HCT116 (cell line): Measurements from ENCODE around the gene CCDC85B. TPM values are rescaled to one million over a fixed set of nuclear protein-coding genes. Genes with fewer than 3 reads are reported as not detected.

Source experiments
- ATAC-seq: fragments of 200-7000 bp; cut with Tn5 transposase; 2 replicates; pipeline ENCODE4 v1.9.1; 2020; ENCODE audit warnings: mild to moderate bottlenecking, moderate library complexity
- BruUV-seq: library from RNA; stranded (reverse); fragments of 400-500 nt; replicated peaks from 2 replicates; lab custom pipeline; 2021; lab: Mats Ljungman, UMichigan
- CTCF ChIA-PET: fragments of 300-600 bp; sonication (Branson Sonifier 250); formaldehyde crosslinking; loops from one replicate; lab custom pipeline; 2021; ENCODE audit warnings: antibody characterized with exemption; lab: Charles Lee
- POLR2A ChIA-PET: fragments of 300-600, 350-600 bp; sonication (Branson Sonifier 250); formaldehyde crosslinking; loops from one replicate; lab custom pipeline; 2021; ENCODE audit warnings: antibody characterized with exemption; lab: Charles Lee
- RAD21 ChIA-PET, 2 experiments: fragments of 300-600 bp; sonication (Branson Sonifier 250); formaldehyde crosslinking; loops; one replicate each; lab custom pipeline; 2023; ENCODE audit warnings: low total read pairs in 2 of 2; ENCODE audit not compliant: uncharacterized antibody in 2 of 2, unreplicated experiment in 2 of 2, low non-redundant PET in 1 of 2; lab: Charles Lee
- DNase-seq: peaks from one replicate; pipeline ENCODE4 v3.0.0-alpha.2; 2010; ENCODE audit warnings: low read depth, low spot score
- H2AFZ ChIP-seq: fragments of 200-600 bp; shearing (Covaris generic), sonication (generic); 2 replicates; pipeline ENCODE4 v1.6.1; 2017; ENCODE audit warnings: low read depth, mixed run types, mixed read lengths, antibody characterized with exemption, low read length; ENCODE audit not compliant: poor library complexity, severe bottlenecking
- H3K27ac ChIP-seq: 2 replicates; pipeline ENCODE4 v1.5.1; 2012; ENCODE audit warnings: low read depth, low read length
- H3K27me3 ChIP-seq: fragments of 200-600 bp; sonication (generic); 2 replicates; pipeline ENCODE4 v1.6.1; 2016; ENCODE audit warnings: mixed run types, low read length, mixed read lengths; ENCODE audit not compliant: insufficient read depth
- H3K36me3 ChIP-seq, 2 experiments: fragments of 200-500 bp in 1 of 2; fragments of 200-600 bp in 1 of 2; sonication (Bioruptor generic) in 1 of 2; sonication (generic) in 1 of 2; 2 replicates each; pipeline versions ENCODE4 v1.5.1 to v1.6.1; 2014 to 2016; ENCODE audit warnings: low read length in 2 of 2, inconsistent platforms in 1 of 2, mixed read lengths in 1 of 2, mixed run types in 1 of 2; ENCODE audit not compliant: insufficient read depth in 2 of 2, control insufficient read depth in 1 of 2
- H3K4me1 ChIP-seq, 2 experiments: fragments of 200-600 bp in 1 of 2; sonication (generic) in 1 of 2; 2 replicates each; pipeline versions ENCODE4 v1.5.1 to v1.6.1; 2012 to 2017; ENCODE audit warnings: low read length in 2 of 2, inconsistent platforms in 1 of 2, mild to moderate bottlenecking in 1 of 2, mixed read lengths in 1 of 2, mixed run types in 1 of 2, moderate library complexity in 1 of 2; ENCODE audit not compliant: insufficient read depth in 2 of 2, control insufficient read depth in 1 of 2
- H3K4me2 ChIP-seq: fragments of 200-600 bp; sonication (generic); 2 replicates; pipeline ENCODE4 v1.6.1; 2017; ENCODE audit warnings: mixed run types, low read length, mixed read lengths
- H3K4me3 ChIP-seq, 2 experiments: fragments of 200-600 bp in 1 of 2; sonication (generic) in 1 of 2; replicated peaks in 1 of 2; 2 replicates each; pipeline ENCODE4 v1.5.1; 2011 to 2016; ENCODE audit warnings: low read length in 2 of 2, control low read depth in 1 of 2, low read depth in 1 of 2, mild to moderate bottlenecking in 1 of 2, mixed read lengths in 1 of 2, mixed run types in 1 of 2
- H3K79me2 ChIP-seq: fragments of 200-600 bp; sonication (generic); 2 replicates; pipeline ENCODE4 v1.6.1; 2017; ENCODE audit warnings: mild to moderate bottlenecking, mixed run types, low read length, moderate library complexity, mixed read lengths; ENCODE audit not compliant: insufficient read depth
- H3K9ac ChIP-seq: fragments of 200-600 bp; sonication (generic); 2 replicates; pipeline ENCODE4 v1.6.1; 2016; ENCODE audit warnings: low read length, mixed read lengths
- H3K9me2 ChIP-seq: fragments of 200-600 bp; sonication (generic), shearing (Covaris generic); 2 replicates; pipeline ENCODE4 v1.6.1; 2017; ENCODE audit warnings: mixed run types, mild to moderate bottlenecking, moderate library complexity; ENCODE audit not compliant: insufficient read depth
- H3K9me3 ChIP-seq, 2 experiments: fragments of 200-500 bp in 1 of 2; fragments of 200-600 bp in 1 of 2; sonication (Bioruptor generic) in 1 of 2; sonication (generic) in 1 of 2; 2 replicates each; pipeline ENCODE4 v1.6.1; 2014 to 2017; ENCODE audit warnings: low read length in 2 of 2, mixed read lengths in 2 of 2, inconsistent platforms in 1 of 2, low read depth in 1 of 2, mild to moderate bottlenecking in 1 of 2, mixed run types in 1 of 2, moderate library complexity in 1 of 2; ENCODE audit not compliant: control insufficient read depth in 1 of 2, insufficient read depth in 1 of 2
- H4K20me1 ChIP-seq: fragments of 200-600 bp; sonication (generic), shearing (Covaris generic); 2 replicates; pipeline ENCODE4 v1.6.1; 2017; ENCODE audit warnings: mixed run types, mild to moderate bottlenecking, moderate library complexity; ENCODE audit not compliant: insufficient read depth
- CEBPB ChIP-seq: IDR thresholded peaks from 2 replicates; pipeline ENCODE4 v1.6.1; 2012; ENCODE audit warnings: low read depth
- EGR1 ChIP-seq: IDR thresholded peaks from 2 replicates; pipeline ENCODE4 v1.6.1; 2012; ENCODE audit warnings: low read depth
- ELF1 ChIP-seq: IDR thresholded peaks from 2 replicates; pipeline ENCODE4 v1.6.1; 2012; ENCODE audit warnings: low read depth, borderline replicate concordance
- EZH2 ChIP-seq: fragments of 200-600 bp; sonication (generic); IDR thresholded peaks from 2 replicates; pipeline ENCODE4 v1.6.1; 2017; ENCODE audit warnings: antibody characterized with exemption, mixed run types
- EZH2phosphoT487 ChIP-seq: fragments of 200-600 bp; IDR thresholded peaks from 2 replicates; pipeline ENCODE4 v1.6.1; 2018; ENCODE audit warnings: antibody characterized with exemption, borderline replicate concordance
- FOSL1 ChIP-seq: IDR thresholded peaks from 2 replicates; pipeline ENCODE4 v1.6.1; 2012; ENCODE audit warnings: low read depth
- JUND ChIP-seq: IDR thresholded peaks from 2 replicates; pipeline ENCODE4 v1.6.1; 2012
- MAX ChIP-seq: IDR thresholded peaks from 2 replicates; pipeline ENCODE4 v1.6.1; 2012
- POLR2A ChIP-seq: IDR thresholded peaks from 2 replicates; pipeline ENCODE4 v1.7.0; 2011; ENCODE audit warnings: borderline replicate concordance; ENCODE audit not compliant: insufficient read depth, insufficient read length; ENCODE audit errors: extremely low read depth
- POLR2AphosphoS5 ChIP-seq: IDR thresholded peaks from 2 replicates; pipeline ENCODE4 v1.6.1; 2011; ENCODE audit warnings: mild to moderate bottlenecking, low read depth, low read length, moderate library complexity
- RAD21 ChIP-seq: IDR thresholded peaks from 2 replicates; pipeline ENCODE4 v1.6.1; 2012; ENCODE audit warnings: low read depth, mild to moderate bottlenecking
- REST ChIP-seq: IDR thresholded peaks from 2 replicates; pipeline ENCODE4 v1.6.1; 2012; ENCODE audit warnings: low read depth
- SIN3A ChIP-seq: IDR thresholded peaks from 2 replicates; pipeline ENCODE4 v1.6.1; 2012; ENCODE audit warnings: low read depth
- SP1 ChIP-seq: IDR thresholded peaks from 2 replicates; pipeline ENCODE4 v1.6.1; 2012; ENCODE audit warnings: low read depth
- SRF ChIP-seq: IDR thresholded peaks from 2 replicates; pipeline ENCODE4 v1.6.1; 2012; ENCODE audit warnings: low read depth
- TCF7L2 ChIP-seq: IDR thresholded peaks from 2 replicates; pipeline ENCODE4 v1.7.0; 2011; ENCODE audit warnings: borderline replicate concordance, inconsistent platforms; ENCODE audit not compliant: insufficient read depth, insufficient read length; ENCODE audit errors: extremely low read depth
- YY1 ChIP-seq: IDR thresholded peaks from 2 replicates; pipeline ENCODE4 v1.6.1; 2011; ENCODE audit warnings: low read length, low read depth, moderate library complexity, mild to moderate bottlenecking; ENCODE audit not compliant: insufficient replicate concordance; ENCODE audit errors: extremely low read depth
- ZBTB33 ChIP-seq: IDR thresholded peaks from 2 replicates; pipeline ENCODE4 v1.6.1; 2011; ENCODE audit warnings: mild to moderate bottlenecking, low read length, moderate library complexity; ENCODE audit not compliant: insufficient replicate concordance; ENCODE audit errors: extremely low read depth
- ZFX ChIP-seq: fragments of 450-650 bp; IDR thresholded peaks from 2 replicates; pipeline ENCODE4 v1.6.1; 2017
- ZNF274 ChIP-seq: fragments of 200-500 bp; sonication (Bioruptor generic); IDR thresholded peaks from 2 replicates; pipeline ENCODE4 v1.6.1; 2014; ENCODE audit warnings: mild to moderate bottlenecking, low read depth, low read length, inconsistent platforms
- intact Hi-C: fragments of 100-400 bp; cut with micrococcal nuclease; formaldehyde crosslinking; loops from 2 replicates; pipeline ENCODE4 v1.10.0; 2022
- total RNA-seq: library from RNA; stranded (reverse); gene quantifications from one replicate; pipeline ENCODE4 v1.2.1, GENCODE V29; 2021; ENCODE audit not compliant: unreplicated experiment
- TF ChIP-seq, protein P1 (sequence below): IDR thresholded peaks from 2 replicates; pipeline ENCODE4 v1.6.1; 2012

CCDC85B gene
- total RNA-seq, 1 experiment from 2014 or later = 84.3 TPM

DNA sequence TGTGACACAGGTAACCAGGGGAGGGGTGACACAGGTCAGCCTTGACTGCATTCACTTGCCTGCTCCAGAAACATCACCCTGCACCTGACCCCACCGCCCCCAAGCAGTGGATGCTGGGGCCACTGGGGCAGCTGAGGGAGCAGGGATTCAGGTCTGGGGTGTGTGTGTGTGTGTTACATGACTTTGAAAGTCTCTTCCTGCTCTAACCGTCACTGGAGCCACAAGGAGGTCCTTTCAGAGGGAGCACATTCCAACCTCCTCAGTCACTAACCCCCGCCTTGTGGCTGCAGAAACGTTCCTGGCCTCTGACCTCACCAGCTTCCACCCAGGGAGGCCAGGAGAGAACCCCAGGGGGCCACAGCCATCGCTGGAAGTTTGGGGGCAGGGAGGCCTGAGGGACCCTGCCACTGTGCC is 12.6 kb downstream of the CCDC85B start:
- RAD21 ChIA-PET = interaction anchor here in 1 of 2 experiments (1.0 kb wide), 1 partner anchor 13 kb away, joined by 3 read pairs; the partner anchor contains the start of gene CCDC85B
- Histone ChIP-seq H3K9ac (peak overlapping the region; percentile 99), H3K4me3 (peak overlapping the region in 1 of 2 experiments; percentile 25; a peak in 3 of 4 replicates), H3K4me2 (peak overlapping the region; percentile 71), H3K9me2 (no peaks in the 10 kb centered on the region), H3K9me3 (no peaks in the 10 kb centered on the region), H4K20me1 (no peaks in the 10 kb centered on the region), H3K36me3 (peaks cover 0 to 15% of the 10 kb centered on the region in 2 experiments; a peak in 2 of 4 replicates), H3K27ac (peak overlapping the region; percentile 86), H3K4me1 (peaks cover 49 to 85% of the 10 kb centered on the region in 2 experiments), H3K27me3 (no peaks in the 10 kb centered on the region), H3K79me2 (peaks cover 29% of the 10 kb centered on the region), H2AFZ (no peak overlapping the region)
- CTCF ChIA-PET = interaction anchor here (1.3 to 1.6 kb wide), 3 partner anchors 12 to 18 kb away, joined by 3 to 4 read pairs (median 4); partner anchors contain the start of genes CCDC85B and FIBP
- DNase-seq (peak; percentile 90), ATAC-seq (peak; percentile 59)
- intact Hi-C loops = no loop called here
- BruUV-seq = no TSS peak
- POLR2A ChIA-PET = interaction anchor here (0.8 to 10.9 kb wide), 5 partner anchors 9 to 481 kb away, joined by 3 to 124 read pairs (median 7); partner anchors contain the start of genes CCDC85B, FIBP and NEAT1
- TF ChIP-seq JUND = no peak
- peak; percentile 46 for TF ChIP-seq ZBTB33
- no peak for TF ChIP-seq EZH2phosphoT487
- no peak for TF ChIP-seq ELF1
- no peak for TF ChIP-seq ZFX
- TF ChIP-seq EZH2 = no peak
- no peak for TF ChIP-seq EGR1
- peak; percentile 50 for TF ChIP-seq POLR2AphosphoS5
- no peak for TF ChIP-seq SP1
- no peak for TF ChIP-seq SRF
- TF ChIP-seq, protein P1, sequence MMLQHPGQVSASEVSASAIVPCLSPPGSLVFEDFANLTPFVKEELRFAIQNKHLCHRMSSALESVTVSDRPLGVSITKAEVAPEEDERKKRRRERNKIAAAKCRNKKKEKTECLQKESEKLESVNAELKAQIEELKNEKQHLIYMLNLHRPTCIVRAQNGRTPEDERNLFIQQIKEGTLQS = no peak
- TF ChIP-seq TCF7L2 = peak; percentile 39
- peak; percentile 23 for TF ChIP-seq YY1
- TF ChIP-seq CEBPB = no peak
- TF ChIP-seq SIN3A = no peak
- TF ChIP-seq ZNF274 = no peak
- no peak for TF ChIP-seq RAD21
- no peak for TF ChIP-seq REST
- no peak for TF ChIP-seq POLR2A
- TF ChIP-seq FOSL1 = no peak
- TF ChIP-seq MAX = no peak
